ENCODE measurements around the gene IMMP1L. TPM values are rescaled to one million over a fixed set of nuclear protein-coding genes. Genes with fewer than 3 reads are reported as not detected.

Gene IMMP1L
- total and polyA plus RNA-seq, 2 of the 8 experiments (the other 6 are each of a cell fraction or from before 2014, with no cell fraction given): 27.4 to 47.7 TPM

DNA sequence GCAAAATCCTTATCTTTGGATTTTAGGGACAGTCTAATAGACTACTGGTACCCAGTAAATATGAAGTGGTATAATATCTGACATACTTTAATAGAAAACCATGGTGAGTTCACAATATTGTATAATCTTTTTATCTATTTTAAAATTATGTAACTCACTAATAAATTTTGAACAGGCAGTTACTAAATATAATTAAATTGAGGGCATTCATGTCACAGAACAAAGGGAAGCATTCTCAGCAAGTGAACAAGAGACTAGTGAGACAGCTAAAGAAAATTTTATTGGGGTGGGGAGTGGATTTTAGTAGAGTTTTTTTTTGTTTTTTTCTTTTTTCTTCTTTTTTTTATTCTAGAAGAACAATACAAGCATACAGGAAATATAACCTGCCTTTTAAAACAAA lies 84.8 kb downstream of the IMMP1L start:
- no peak overlapping the region for H2BK12ac ChIP-seq (ENCODE audit: low read depth, low read length)
- no peak overlapping the region for H3K56ac ChIP-seq (replicated peaks; ENCODE audit: insufficient read length, low read depth, low read length)
- H3K9ac ChIP-seq (replicated peaks in 1 of 4; ENCODE audit: extremely low read depth in 1 of 4, low read depth in 3 of 4, low read length in 3 of 4): no peak overlapping the region
- no peak overlapping the region for H2AFZ ChIP-seq (ENCODE audit: low read length)
- H2BK120ac ChIP-seq (replicated peaks; ENCODE audit: low read depth, low read length): no peak overlapping the region
- FAIRE-seq (no peak), DNase-seq (ENCODE audit: low read depth in 1 of 2, low spot score in 2 of 2) (no peak)
- H3K23ac ChIP-seq (ENCODE audit: insufficient read length): no peak overlapping the region
- H3K23me2 ChIP-seq (ENCODE audit: low read depth, low read length): no peaks in the 10 kb centered on the region
- H3K27me3 ChIP-seq (replicated peaks in 1 of 4; ENCODE audit: control insufficient read depth in 3 of 4, extremely low read depth in 1 of 4, insufficient read depth in 3 of 4, low read length in 3 of 4): no peaks in the 10 kb centered on the region
- H4K8ac ChIP-seq (ENCODE audit: extremely low read depth, insufficient read depth, low read length): no peak overlapping the region
- no peak overlapping the region for H2BK15ac ChIP-seq (ENCODE audit: low read length)
- H3K79me2 ChIP-seq (ENCODE audit: control insufficient read depth in 1 of 2, insufficient read depth in 2 of 2, low read length in 2 of 2): no peaks in the 10 kb centered on the region
- H4K20me1 ChIP-seq (replicated peaks in 1 of 2; ENCODE audit: control insufficient read depth in 1 of 2, insufficient read depth in 2 of 2, low read length in 2 of 2): no peaks in the 10 kb centered on the region
- POLR2A ChIA-PET (ENCODE audit: partially characterized antibody): no interaction called here
- peaks cover 0 to 4% (median 0%) of the 10 kb centered on the region in 4 experiments; a peak in 2 of 8 replicates for H3K36me3 ChIP-seq (ENCODE audit: control insufficient read depth in 2 of 4, insufficient read depth in 4 of 4, low read length in 3 of 4)
- H3K79me1 ChIP-seq (ENCODE audit: low read depth, low read length): no peaks in the 10 kb centered on the region
- no peak overlapping the region for H3K27ac ChIP-seq (ENCODE audit: low read depth, low read length)
- H4K5ac ChIP-seq (ENCODE audit: insufficient read length, low read depth, low read length): no peak overlapping the region
- no peak overlapping the region for H3K4me3 ChIP-seq (ENCODE audit: extremely low read depth in 1 of 4, insufficient read depth in 2 of 4, low read depth in 3 of 4, low read length in 4 of 4)
- H3K9me3 ChIP-seq (ENCODE audit: insufficient read depth in 2 of 2, low read depth in 1 of 2, low read length in 1 of 2): no peaks in the 10 kb centered on the region
- no peak overlapping the region for H2BK20ac ChIP-seq (ENCODE audit: low read length)
- CTCF ChIA-PET (ENCODE audit: partially characterized antibody): no interaction called here
- H3K4me2 ChIP-seq (ENCODE audit: insufficient read depth in 1 of 2, low read depth in 2 of 2, low read length in 2 of 2): no peak overlapping the region
- H4K91ac ChIP-seq (replicated peaks; ENCODE audit: insufficient read length, low read length): no peak overlapping the region
- H3K4me1 ChIP-seq (replicated peaks in 1 of 4; ENCODE audit: control insufficient read depth in 3 of 4, insufficient read depth in 4 of 4, low read length in 3 of 4): peaks cover 0 to 20% (median 7%) of the 10 kb centered on the region in 4 experiments; a peak in 3 of 7 replicates
- no peak overlapping the region for H3K4ac ChIP-seq (replicated peaks; ENCODE audit: insufficient read length, low read depth, low read length)
- H2BK5ac ChIP-seq (ENCODE audit: low read depth, low read length): no peak overlapping the region
- H2AK5ac ChIP-seq (ENCODE audit: low read depth, low read length): no peak overlapping the region
- H3K18ac ChIP-seq (ENCODE audit: extremely low read depth, low read length): no peak overlapping the region
- no peak overlapping the region for H3K14ac ChIP-seq (ENCODE audit: insufficient read length)
- TF ChIP-seq SUZ12 (IDR thresholded peaks at IDR 0.05; ENCODE audit: low read length) (no peak), RBBP5 (IDR thresholded peaks at IDR 0.05; ENCODE audit: borderline replicate concordance, low read depth, low read length) (no peak), SP2 (IDR thresholded peaks at IDR 0.05; ENCODE audit: low read length) (no peak), YY1 (IDR thresholded peaks at IDR 0.05; ENCODE audit: low read depth, low read length) (no peak), SRF (IDR thresholded peaks at IDR 0.05; ENCODE audit: low read depth, low read length) (no peak), EP300 (IDR thresholded peaks at IDR 0.05; ENCODE audit: borderline replicate concordance in 1 of 2, low read depth in 2 of 2, low read length in 2 of 2) (no peak), KDM1A (IDR thresholded peaks at IDR 0.05; ENCODE audit: borderline replicate concordance, low read length) (no peak), RFX5 (IDR thresholded peaks at IDR 0.05; ENCODE audit: borderline replicate concordance, low read depth, low read length) (no peak), KDM5A (IDR thresholded peaks at IDR 0.05; ENCODE audit: low read length) (no peak), ASH2L (IDR thresholded peaks at IDR 0.05; ENCODE audit: low read length) (no peak), HDAC2 (IDR thresholded peaks at IDR 0.05; ENCODE audit: borderline replicate concordance in 1 of 2, low read depth in 2 of 2, low read length in 2 of 2) (no peak), CREB1 (IDR thresholded peaks at IDR 0.05) (no peak), TAF7 (optimal IDR thresholded peaks at IDR 0.05; ENCODE audit: borderline replicate concordance, low read depth, low read length) (no peak)
- TF ChIP-seq, protein P1, sequence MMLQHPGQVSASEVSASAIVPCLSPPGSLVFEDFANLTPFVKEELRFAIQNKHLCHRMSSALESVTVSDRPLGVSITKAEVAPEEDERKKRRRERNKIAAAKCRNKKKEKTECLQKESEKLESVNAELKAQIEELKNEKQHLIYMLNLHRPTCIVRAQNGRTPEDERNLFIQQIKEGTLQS (IDR thresholded peaks at IDR 0.05; ENCODE audit: insufficient read depth, low read depth, low read length): no peak
- TF ChIP-seq, protein P2, sequence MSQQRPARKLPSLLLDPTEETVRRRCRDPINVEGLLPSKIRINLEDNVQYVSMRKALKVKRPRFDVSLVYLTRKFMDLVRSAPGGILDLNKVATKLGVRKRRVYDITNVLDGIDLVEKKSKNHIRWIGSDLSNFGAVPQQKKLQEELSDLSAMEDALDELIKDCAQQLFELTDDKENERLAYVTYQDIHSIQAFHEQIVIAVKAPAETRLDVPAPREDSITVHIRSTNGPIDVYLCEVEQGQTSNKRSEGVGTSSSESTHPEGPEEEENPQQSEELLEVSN (IDR thresholded peaks at IDR 0.05): no peak

Measured in H1 (cell line).